ENCODE data around the gene HEPACAM2.

Gene HEPACAM2

GRCh38 chr7:93226310-93226709, at the start of gene HEPACAM2:
TSS of gene HEPACAM2 (minus strand) at chr7:93226469.
- TF ChIP-seq CTCF (conservative IDR thresholded peaks at IDR 0.05) (no peak), ZFX (IDR thresholded peaks at IDR 0.05) (no peak)

GRCh38 chr7:93265220-93265619, 39.0 kb upstream of the HEPACAM2 start:
- TF ChIP-seq CTCF (conservative IDR thresholded peaks at IDR 0.05): no peak

More at GRCh38 chr7:93226310-93226709, at the start of gene HEPACAM2:
- no peak within 1 kb of the TSS for H3K27ac ChIP-seq

GRCh38 chr7:93262535-93262934, 36.3 kb upstream of the HEPACAM2 start:
- no peak overlapping the region for H3K27ac ChIP-seq
- TF ChIP-seq CTCF (conservative IDR thresholded peaks at IDR 0.05): no peak
- TF ChIP-seq ZFX (IDR thresholded peaks at IDR 0.05): no peak

More at GRCh38 chr7:93265220-93265619, 39.0 kb upstream of the HEPACAM2 start:
- H3K27ac ChIP-seq: no peak overlapping the region

GRCh38 chr7:93258661-93259060, 32.4 kb upstream of the HEPACAM2 start:
- TF ChIP-seq ZFX (IDR thresholded peaks at IDR 0.05): no peak
- TF ChIP-seq CTCF (conservative IDR thresholded peaks at IDR 0.05): no peak
- H3K27ac ChIP-seq: no peak overlapping the region

- H3K27ac ChIP-seq: no peak overlapping the region
- no peak for TF ChIP-seq CTCF (conservative IDR thresholded peaks at IDR 0.05)
Measured at GRCh38 chr7:93249491-93250148, 23.4 kb upstream of the HEPACAM2 start.

GRCh38 chr7:93245525-93246432, 19.5 kb upstream of the HEPACAM2 start:
- TF ChIP-seq CTCF (conservative IDR thresholded peaks at IDR 0.05) (peak; percentile 81), ZFX (IDR thresholded peaks at IDR 0.05) (no peak)
- no peak overlapping the region for H3K27ac ChIP-seq

GRCh38 chr7:93242106-93242505, 15.8 kb upstream of the HEPACAM2 start:
- H3K27ac ChIP-seq: no peak overlapping the region
- TF ChIP-seq ZFX (IDR thresholded peaks at IDR 0.05) (no peak), CTCF (conservative IDR thresholded peaks at IDR 0.05) (no peak)
